Suppressor macrophage treated with lipopolysaccharide for 4 hours (primary cell): ENCODE data around the gene MAGI1.

ENCODE experiments used
- DNase-seq: peaks from one replicate; pipeline ENCODE4 v3.0.0-alpha.2; 2020

Gene MAGI1

DNA sequence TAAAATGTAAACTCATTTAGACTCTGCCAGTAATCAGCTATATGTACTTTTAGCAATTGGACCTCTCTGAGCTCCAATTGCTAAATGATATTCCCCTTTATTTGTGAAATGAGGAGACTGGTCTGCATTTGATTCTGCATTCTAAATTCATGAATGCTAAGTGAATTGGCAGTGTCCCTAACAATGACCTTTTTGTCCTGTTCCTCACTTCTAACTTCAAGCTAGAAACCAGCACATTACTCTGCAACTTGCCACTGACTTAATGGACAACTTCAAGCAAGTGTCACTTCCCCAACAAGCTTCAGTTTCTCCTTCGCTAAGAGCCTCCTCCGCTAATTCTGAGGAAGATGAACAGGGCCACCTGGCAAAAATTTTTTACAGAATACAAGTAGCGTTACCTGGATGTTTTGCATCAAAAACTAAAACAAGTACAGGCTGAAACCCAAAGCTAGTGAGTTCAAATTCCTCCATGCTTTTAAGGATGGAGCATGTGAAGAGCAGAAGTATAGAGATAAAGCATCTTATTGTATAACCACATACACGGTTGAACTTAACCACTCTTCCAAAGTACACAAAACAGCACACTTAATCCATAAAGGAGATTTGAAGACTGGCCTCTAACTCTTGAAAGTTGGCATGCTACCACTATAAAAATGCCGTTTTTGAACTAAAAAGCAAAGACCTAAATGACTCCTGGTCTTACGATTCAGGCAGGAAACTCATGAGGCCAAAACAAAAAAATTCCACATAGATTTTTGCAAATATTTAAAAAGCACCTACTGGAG is 207.6 kb downstream of the MAGI1 start:
- no peak for DNase-seq

- DNase-seq: no peak
Measured at GRCh38 chr3:65829228-65829627, 209.5 kb downstream of the MAGI1 start.

- peak; percentile 14 for DNase-seq
Measured at GRCh38 chr3:65828706-65829105, 210.0 kb downstream of the MAGI1 start.

DNA sequence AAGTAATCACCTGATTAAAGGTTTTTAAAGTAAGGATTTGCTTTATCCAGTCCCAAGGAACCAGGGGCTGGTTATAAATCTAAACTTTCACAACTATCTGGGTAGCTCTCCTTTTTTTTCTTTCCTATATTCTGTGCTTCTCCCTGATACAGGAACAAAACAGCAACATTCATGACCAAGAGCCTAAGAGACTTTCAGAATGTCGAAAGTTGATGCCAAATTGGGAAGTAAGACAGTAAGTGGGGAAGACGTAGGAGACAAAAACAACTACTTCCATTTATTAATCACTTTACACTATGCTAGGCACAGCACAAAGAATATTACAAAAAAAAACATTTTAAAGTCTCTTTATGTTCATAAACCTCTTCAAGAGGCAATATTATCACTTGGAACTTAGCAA is 211.6 kb downstream of the MAGI1 start:
- peak; percentile 18 for DNase-seq

DNA sequence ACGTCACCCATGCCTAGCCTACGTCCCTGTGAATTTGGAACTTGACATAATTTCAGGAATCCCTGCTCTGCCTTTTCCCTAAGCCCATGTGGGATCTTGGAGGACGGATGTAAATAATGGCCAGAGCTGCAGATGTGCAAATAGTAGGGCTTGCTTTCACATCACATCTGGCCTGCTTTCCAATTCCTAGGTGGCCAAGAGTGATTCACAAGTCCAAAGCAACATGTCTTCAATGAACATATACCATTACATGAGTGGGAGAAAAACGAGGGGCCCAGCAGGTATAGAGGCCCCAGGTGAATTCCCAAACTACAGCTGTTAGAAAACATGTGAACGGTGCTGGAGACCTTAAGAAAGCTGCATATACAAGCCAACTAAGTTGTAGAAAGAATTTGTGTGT is 214.6 kb downstream of the MAGI1 start:
- no peak for DNase-seq

DNA sequence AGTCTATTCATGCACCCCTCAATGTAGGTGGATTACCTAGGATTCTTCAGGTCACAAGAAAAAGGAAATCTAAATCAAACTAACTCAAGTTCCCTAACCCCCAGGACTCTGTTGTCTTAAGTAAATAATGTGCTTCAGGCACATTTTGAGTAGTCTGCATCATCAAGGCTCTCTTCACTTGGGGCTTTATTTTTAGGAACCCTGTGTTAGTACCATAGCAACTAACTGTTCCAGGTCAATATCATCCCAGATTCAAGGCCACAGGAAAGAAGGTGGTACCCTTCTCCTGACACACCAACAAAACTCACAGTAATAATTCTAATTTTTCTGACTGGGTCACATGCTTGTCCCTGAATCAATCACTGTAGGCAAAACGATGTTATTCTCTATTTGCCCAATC is 218.1 kb downstream of the MAGI1 start:
- no peak for DNase-seq

- DNase-seq: no peak
Measured at GRCh38 chr3:65819896-65820295, 218.8 kb downstream of the MAGI1 start.

GRCh38 chr3:65817553-65818126 is 221.1 kb downstream of the MAGI1 start:
- no peak for DNase-seq

DNA sequence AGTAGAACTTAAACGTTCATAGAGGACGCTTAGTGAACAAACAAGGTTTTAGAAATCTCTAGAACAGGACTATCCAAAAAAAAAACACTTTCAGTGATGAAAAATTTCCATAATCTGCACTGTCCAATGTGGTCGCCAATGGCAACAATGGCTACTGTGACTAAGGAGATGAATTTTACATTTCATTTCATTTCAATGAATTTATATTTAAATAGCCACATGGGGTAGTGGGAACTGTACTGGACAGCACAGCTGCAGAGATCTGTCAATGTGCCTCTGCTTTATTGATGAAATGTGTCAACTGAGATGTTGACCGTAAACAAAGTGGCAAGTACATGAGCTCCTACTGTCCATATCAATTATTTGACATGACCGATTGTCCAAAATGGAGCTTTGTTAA is 222.5 kb downstream of the MAGI1 start:
- no peak for DNase-seq

- no peak for DNase-seq
Measured at GRCh38 chr3:65814845-65815578, 223.7 kb downstream of the MAGI1 start.

DNA sequence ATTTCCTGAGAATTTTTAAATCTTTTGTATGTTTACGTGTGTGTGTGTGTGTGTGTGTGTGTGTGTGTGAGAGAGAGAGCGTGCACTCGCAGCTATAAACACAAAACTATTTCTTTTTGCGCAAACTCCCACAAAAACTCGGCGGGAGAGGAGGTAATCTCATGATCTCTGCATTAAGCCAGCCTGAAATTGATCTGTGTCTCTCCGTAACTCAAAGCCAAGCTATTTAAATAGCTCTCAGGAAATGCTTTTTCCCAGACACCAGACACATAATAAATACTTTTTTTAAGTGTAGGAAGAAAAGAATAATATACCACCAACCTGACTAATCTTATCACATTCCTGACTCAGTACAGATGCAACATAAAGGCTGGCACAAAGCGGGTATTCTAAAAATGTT is 226.8 kb downstream of the MAGI1 start:
- no peak for DNase-seq

- no peak for DNase-seq
Measured at GRCh38 chr3:65811086-65811761, 227.5 kb downstream of the MAGI1 start.

DNA sequence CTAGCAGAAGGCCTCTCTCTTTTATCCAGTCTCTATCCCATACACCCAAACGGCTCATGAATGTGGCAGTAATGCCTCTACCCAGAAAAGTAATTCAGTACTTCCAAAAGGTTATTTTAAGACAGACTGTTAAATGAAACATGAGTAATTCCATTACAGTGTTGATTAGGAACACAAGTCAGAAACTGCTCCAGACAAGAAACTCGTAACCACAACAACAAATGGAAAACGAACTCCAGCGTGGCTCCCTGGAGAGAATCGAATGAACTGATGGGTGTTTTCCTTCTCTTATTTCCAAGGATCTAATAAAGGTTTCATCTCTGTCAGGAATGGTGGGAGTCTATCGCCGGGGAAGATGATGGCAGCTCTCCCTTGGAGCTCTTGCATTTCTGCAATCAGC is 228.4 kb downstream of the MAGI1 start:
- no peak for DNase-seq

- DNase-seq: no peak
Measured at GRCh38 chr3:65809641-65810150, 229.0 kb downstream of the MAGI1 start.

DNA sequence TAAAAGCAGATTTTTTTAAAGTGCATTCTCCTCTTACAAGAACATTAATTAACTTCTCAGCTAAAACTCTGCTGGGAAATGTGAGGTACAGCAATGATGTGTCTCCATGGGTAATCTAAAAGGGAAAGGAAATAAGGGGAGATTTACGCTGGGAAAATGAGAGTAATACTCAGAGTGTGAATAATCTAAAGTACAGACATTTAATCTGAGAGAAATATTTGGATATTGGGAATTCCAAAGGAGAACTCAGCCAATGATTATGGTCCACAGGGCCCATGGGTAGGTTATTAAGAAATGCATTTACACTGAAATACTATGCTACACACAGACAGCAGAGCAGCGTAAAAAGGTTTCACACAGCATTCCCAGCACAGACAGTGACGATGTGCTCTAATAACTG is 229.9 kb downstream of the MAGI1 start:
- DNase-seq: no peak

- no peak for DNase-seq
Measured at GRCh38 chr3:65808407-65808806, 230.3 kb downstream of the MAGI1 start.

GRCh38 chr3:65807225-65807624 is 231.5 kb downstream of the MAGI1 start:
- no peak for DNase-seq

DNA sequence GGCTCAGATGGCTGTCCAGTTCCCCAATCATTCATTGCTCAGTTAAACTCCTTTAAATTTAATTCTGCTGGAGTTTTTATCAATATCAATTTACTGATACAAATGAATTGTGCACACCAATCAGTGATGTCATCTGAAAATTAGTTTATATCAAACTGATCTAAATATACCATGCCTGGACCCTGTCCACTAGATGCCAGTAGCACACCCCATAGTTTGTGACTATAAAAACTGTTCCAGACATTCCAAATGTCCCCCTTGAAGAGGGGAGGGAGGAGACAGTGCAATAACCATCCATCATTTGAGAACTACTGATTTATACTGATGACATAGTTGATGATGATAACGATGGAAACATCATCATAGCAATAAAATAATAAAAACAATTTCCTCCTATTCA is 232.1 kb downstream of the MAGI1 start:
- no peak for DNase-seq

DNA sequence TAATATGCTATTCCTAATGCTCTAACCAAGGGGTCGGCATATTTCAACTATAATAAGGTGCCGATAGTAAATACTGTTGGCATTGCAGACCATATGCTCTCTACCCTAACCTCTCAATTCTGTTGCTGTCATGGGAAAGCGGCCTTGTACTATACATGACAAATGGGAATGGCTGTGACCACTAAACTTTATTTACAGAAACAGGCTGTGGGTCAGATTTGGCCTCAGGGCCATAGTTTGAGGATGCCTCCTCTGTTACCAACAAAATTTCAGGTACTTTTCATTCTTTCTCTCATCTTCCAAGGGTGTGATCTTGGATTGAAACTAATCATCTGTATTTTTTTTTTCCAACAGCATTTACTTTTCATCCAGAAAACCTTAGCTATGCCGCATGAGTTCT is 242.0 kb downstream of the MAGI1 start:
- no peak for DNase-seq

- DNase-seq: no peak
Measured at GRCh38 chr3:65795166-65795565, 243.6 kb downstream of the MAGI1 start.

GRCh38 chr3:65793495-65794200 is 245.1 kb downstream of the MAGI1 start:
- DNase-seq: no peak

DNA sequence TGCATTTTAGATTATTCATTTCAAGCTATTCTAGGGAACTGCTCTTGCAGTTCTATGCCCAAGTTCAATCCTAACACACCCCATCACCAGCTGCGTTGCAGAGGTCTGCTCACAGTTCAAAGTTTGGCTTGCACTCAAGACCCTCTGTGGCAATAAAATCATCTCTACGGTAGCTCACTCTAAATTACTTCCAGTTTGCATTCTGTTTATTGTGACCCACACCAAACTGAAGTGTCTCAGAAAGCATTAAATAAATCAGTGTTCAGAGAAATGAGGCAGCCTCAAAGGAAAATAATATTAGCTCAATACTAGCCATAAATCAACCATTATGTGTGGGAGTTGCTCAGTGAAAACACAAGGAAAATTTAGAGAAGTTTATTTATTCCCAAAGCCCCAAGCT is 250.3 kb downstream of the MAGI1 start:
- DNase-seq: no peak

DNA sequence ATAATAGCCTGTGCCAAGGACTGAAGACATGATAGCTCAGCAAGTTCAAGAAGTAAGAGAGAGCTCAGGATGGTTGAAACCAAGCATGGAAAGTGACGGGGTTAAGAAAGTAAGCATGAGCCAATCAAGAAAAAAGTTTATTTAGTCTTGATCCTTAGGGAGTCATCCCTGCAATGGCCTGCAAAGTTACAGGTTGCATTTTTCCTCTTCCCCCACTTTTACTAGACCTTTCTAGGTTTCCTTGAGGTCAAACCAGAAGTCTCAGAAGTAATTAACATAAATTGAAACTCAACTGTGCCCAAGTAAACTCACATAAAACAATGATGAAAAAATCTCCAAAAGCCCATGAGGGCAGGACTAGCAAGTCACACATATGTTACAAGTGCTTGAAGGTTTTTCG is 250.9 kb downstream of the MAGI1 start:
- no peak for DNase-seq
